Right lobe of liver (tissue), 4 donors: ENCODE measurements around the gene CLEC16A.

ENCODE experiments used
- POLR2A ChIP-seq: fragments of 450-650 bp; IDR thresholded peaks from one replicate; pipeline ENCODE4 v1.6.1; 2017; ENCODE audit warnings: antibody characterized with exemption, mild to moderate bottlenecking
- TF ChIP-seq, protein P1 (sequence below), 4 donors: fragments of 200-600 bp in 3 of 4; fragments of 450-650 bp in 1 of 4; IDR thresholded peaks; one replicate each; pipeline versions ENCODE4 v1.5.1 to v1.8.0; 2016 to 2022; ENCODE audit warnings: antibody characterized with exemption in 4 of 4, mild to moderate bottlenecking in 2 of 4
- donor health status: DM: no; HTN: no; CAD: no.
- donor health status: DM: no; HTN: no; CAD: no.
- donor health status: DM: no; HTN: yes; CAD: no.

DNA sequence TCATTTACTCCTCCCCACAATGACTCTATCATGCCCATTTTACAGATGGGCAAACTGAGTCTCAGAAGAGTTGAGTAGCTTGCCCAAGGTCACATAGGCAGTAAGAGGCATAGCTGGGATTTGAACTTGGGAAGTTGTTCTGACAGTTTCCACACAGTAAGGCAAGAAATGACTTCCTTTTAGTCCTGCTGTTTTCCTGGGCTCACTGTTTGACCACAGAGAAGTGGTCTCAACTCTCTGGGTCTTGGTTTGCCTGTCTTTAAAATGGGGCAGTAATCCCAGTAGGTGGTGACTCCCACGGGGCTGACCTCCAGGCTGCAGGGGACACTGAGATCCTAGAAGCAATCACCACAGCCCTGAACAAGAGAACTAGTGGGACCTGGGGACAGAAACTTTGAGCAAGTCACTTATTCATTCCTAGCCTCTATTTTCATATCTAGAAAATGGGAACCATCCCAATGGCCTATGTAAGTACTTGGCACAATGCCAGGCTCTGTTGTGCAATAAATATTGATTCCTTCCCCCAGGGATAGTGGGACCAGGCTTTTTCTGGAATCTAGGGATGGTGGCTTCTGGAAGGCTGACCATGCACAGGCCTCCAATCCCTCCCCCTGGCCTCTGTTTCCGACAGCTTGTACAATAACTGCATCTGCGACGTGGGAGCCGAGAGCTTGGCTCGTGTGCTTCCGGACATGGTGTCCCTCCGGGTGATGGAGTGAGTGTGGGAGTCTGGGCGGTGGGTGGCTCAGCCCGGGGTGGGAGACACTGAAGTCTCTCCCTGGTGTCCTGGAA, 22.6 kb upstream of the CLEC16A start:
- TF ChIP-seq, protein P1, sequence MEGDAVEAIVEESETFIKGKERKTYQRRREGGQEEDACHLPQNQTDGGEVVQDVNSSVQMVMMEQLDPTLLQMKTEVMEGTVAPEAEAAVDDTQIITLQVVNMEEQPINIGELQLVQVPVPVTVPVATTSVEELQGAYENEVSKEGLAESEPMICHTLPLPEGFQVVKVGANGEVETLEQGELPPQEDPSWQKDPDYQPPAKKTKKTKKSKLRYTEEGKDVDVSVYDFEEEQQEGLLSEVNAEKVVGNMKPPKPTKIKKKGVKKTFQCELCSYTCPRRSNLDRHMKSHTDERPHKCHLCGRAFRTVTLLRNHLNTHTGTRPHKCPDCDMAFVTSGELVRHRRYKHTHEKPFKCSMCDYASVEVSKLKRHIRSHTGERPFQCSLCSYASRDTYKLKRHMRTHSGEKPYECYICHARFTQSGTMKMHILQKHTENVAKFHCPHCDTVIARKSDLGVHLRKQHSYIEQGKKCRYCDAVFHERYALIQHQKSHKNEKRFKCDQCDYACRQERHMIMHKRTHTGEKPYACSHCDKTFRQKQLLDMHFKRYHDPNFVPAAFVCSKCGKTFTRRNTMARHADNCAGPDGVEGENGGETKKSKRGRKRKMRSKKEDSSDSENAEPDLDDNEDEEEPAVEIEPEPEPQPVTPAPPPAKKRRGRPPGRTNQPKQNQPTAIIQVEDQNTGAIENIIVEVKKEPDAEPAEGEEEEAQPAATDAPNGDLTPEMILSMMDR (IDR thresholded peaks at IDR 0.05): no peak
- no peak for TF ChIP-seq POLR2A
